Loucy (cell line): ENCODE measurements around the gene VIPR1.

ENCODE experiments used
- H2AFZ ChIP-seq: fragments of 200-600 bp; sonication (generic); 2 replicates; pipeline ENCODE4 v1.6.0; 2016; ENCODE audit warnings: antibody characterized with exemption, mild to moderate bottlenecking, low read length, moderate library complexity
- H3F3A ChIP-seq: fragments of 200-600 bp; 2 replicates; pipeline ENCODE4 v1.6.0; 2016; ENCODE audit warnings: antibody characterized with exemption, low read depth, mild to moderate bottlenecking
- H3K27me3 ChIP-seq: fragments of 200-600 bp; sonication (generic); 2 replicates; pipeline ENCODE4 v1.6.1; 2014; ENCODE audit warnings: low read length, mild to moderate bottlenecking; ENCODE audit not compliant: insufficient read depth, poor library complexity, severe bottlenecking
- H3K36me3 ChIP-seq: fragments of 200-600 bp; sonication (generic); 2 replicates; pipeline ENCODE4 v1.6.1; 2016; ENCODE audit warnings: low read length; ENCODE audit not compliant: insufficient read depth
- H3K4me1 ChIP-seq: fragments of 200-600 bp; sonication (generic); 2 replicates; pipeline ENCODE4 v1.5.1; 2014; ENCODE audit warnings: low read length, mild to moderate bottlenecking; ENCODE audit not compliant: insufficient read depth, poor library complexity, severe bottlenecking
- H3K4me2 ChIP-seq: fragments of 200-600 bp; sonication (generic); 2 replicates; pipeline ENCODE4 v1.6.0; 2014; ENCODE audit warnings: antibody characterized with exemption, low read length, low read depth, mild to moderate bottlenecking; ENCODE audit not compliant: poor library complexity, severe bottlenecking
- H3K4me3 ChIP-seq: fragments of 200-600 bp; sonication (generic); 2 replicates; pipeline ENCODE4 v1.5.1; 2014; ENCODE audit warnings: low read length, mild to moderate bottlenecking, mixed read lengths; ENCODE audit not compliant: poor library complexity, severe bottlenecking
- H3K79me2 ChIP-seq: fragments of 200-600 bp; sonication (generic); 2 replicates; pipeline ENCODE4 v1.6.1; 2014; ENCODE audit warnings: low read length; ENCODE audit not compliant: insufficient read depth
- H3K9ac ChIP-seq: fragments of 200-600 bp; sonication (generic); 2 replicates; pipeline ENCODE4 v1.6.0; 2014; ENCODE audit warnings: mild to moderate bottlenecking, low read depth, low read length, moderate library complexity; ENCODE audit not compliant: poor library complexity, severe bottlenecking
- H3K9me2 ChIP-seq: fragments of 200-600 bp; sonication (generic); replicated peaks from 2 replicates; pipeline ENCODE4 v1.6.1; 2016; ENCODE audit warnings: low read depth, low read length, mixed read lengths
- H3K9me3 ChIP-seq: fragments of 200-600 bp; sonication (generic); 2 replicates; pipeline ENCODE4 v1.6.1; 2014; ENCODE audit warnings: mild to moderate bottlenecking, antibody characterized with exemption, low read length, low read depth; ENCODE audit not compliant: insufficient read depth
- H4K20me1 ChIP-seq: fragments of 200-600 bp; sonication (generic); 2 replicates; pipeline ENCODE4 v1.6.0; 2014; ENCODE audit warnings: antibody characterized with exemption, low read length, mild to moderate bottlenecking; ENCODE audit not compliant: insufficient read depth, poor library complexity, severe bottlenecking
- EZH2phosphoT487 ChIP-seq: fragments of 200-600 bp; IDR thresholded peaks from 2 replicates; pipeline ENCODE4 v1.6.1; 2018; ENCODE audit warnings: antibody characterized with exemption, mild to moderate bottlenecking, moderate library complexity, borderline replicate concordance
- TF ChIP-seq, protein P1 (sequence below): fragments of 200-600 bp; sonication (generic); conservative IDR thresholded peaks from 2 replicates; pipeline ENCODE4 v1.5.1; 2014; ENCODE audit warnings: mild to moderate bottlenecking, antibody characterized with exemption, low read length

VIPR1 gene

GRCh38 chr3:42461762-42462161, 40.7 kb upstream of the VIPR1 start:
- Histone ChIP-seq H3K9me2 (no peaks in the 10 kb centered on the region), H2AFZ (no peak overlapping the region), H3K36me3 (no peaks in the 10 kb centered on the region), H3F3A (no peaks in the 10 kb centered on the region), H3K79me2 (no peaks in the 10 kb centered on the region), H3K9me3 (no peaks in the 10 kb centered on the region), H4K20me1 (no peaks in the 10 kb centered on the region), H3K4me1 (no peaks in the 10 kb centered on the region), H3K4me3 (no peak overlapping the region), H3K9ac (no peak overlapping the region), H3K27me3 (no peaks in the 10 kb centered on the region), H3K4me2 (no peak overlapping the region)
- TF ChIP-seq EZH2phosphoT487, result no peak

DNA sequence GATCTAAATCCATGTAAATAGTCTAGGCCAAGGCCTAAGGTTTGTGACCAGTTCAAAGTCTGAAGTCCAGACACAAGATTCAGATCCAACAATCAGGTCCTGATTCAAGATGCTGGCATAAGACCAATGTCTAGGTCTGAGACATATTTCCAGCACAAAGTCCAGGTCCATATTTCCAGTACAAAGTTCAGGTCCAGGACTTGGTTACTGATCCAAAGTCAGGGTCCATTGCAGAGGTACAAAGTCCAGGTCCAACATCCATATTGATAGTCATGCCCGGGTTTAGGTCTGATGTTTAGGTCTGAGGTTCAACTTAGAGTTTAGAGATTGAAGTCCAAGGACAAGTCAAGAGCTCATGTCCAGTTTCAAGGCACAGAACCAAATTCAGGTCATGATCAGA, 39.4 kb upstream of the VIPR1 start:
- no peaks in the 10 kb centered on the region for H3K27me3 ChIP-seq
- no peaks in the 10 kb centered on the region for H3K4me1 ChIP-seq
- no peak overlapping the region for H2AFZ ChIP-seq
- TF ChIP-seq EZH2phosphoT487, result no peak
- TF ChIP-seq, protein P1, sequence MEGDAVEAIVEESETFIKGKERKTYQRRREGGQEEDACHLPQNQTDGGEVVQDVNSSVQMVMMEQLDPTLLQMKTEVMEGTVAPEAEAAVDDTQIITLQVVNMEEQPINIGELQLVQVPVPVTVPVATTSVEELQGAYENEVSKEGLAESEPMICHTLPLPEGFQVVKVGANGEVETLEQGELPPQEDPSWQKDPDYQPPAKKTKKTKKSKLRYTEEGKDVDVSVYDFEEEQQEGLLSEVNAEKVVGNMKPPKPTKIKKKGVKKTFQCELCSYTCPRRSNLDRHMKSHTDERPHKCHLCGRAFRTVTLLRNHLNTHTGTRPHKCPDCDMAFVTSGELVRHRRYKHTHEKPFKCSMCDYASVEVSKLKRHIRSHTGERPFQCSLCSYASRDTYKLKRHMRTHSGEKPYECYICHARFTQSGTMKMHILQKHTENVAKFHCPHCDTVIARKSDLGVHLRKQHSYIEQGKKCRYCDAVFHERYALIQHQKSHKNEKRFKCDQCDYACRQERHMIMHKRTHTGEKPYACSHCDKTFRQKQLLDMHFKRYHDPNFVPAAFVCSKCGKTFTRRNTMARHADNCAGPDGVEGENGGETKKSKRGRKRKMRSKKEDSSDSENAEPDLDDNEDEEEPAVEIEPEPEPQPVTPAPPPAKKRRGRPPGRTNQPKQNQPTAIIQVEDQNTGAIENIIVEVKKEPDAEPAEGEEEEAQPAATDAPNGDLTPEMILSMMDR, result no peak
- H3K4me2 ChIP-seq, result no peak overlapping the region
- H3K9me3 ChIP-seq, result no peaks in the 10 kb centered on the region
- H3K36me3 ChIP-seq, result no peaks in the 10 kb centered on the region
- no peaks in the 10 kb centered on the region for H3K79me2 ChIP-seq
- no peaks in the 10 kb centered on the region for H3F3A ChIP-seq
- no peak overlapping the region for H3K4me3 ChIP-seq
- H3K9ac ChIP-seq, result no peak overlapping the region
- H4K20me1 ChIP-seq, result no peaks in the 10 kb centered on the region
- no peaks in the 10 kb centered on the region for H3K9me2 ChIP-seq

DNA sequence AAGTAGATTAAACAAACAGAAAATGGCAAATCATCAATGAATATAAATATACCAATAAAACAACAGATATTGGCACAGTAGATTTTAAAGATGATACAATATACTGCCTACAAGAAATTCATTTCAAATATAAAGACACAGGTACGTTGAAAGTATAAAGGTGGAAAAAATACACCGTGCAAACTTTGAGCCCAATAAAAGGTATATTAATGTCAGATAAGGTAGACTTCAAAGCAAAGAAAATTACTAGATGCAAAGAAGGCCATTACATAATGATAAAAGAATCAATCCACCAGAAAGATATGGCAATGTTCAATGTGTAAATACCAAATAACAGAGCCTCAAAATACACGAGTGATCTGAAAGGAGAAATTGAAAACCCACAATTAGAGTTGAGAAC, 34.3 kb upstream of the VIPR1 start:
- Histone ChIP-seq H3K4me2 (no peak overlapping the region), H2AFZ (no peak overlapping the region), H3K36me3 (no peaks in the 10 kb centered on the region), H3K9ac (no peak overlapping the region), H3K27me3 (no peaks in the 10 kb centered on the region), H3K9me2 (no peaks in the 10 kb centered on the region), H4K20me1 (no peaks in the 10 kb centered on the region), H3F3A (no peaks in the 10 kb centered on the region), H3K4me3 (no peak overlapping the region), H3K79me2 (no peaks in the 10 kb centered on the region), H3K4me1 (no peaks in the 10 kb centered on the region), H3K9me3 (no peaks in the 10 kb centered on the region)
- TF ChIP-seq, protein P1, result no peak
- no peak for TF ChIP-seq EZH2phosphoT487

GRCh38 chr3:42472555-42472954, 29.9 kb upstream of the VIPR1 start:
- Histone ChIP-seq H3K4me2 (no peak overlapping the region), H4K20me1 (no peaks in the 10 kb centered on the region), H3K79me2 (no peaks in the 10 kb centered on the region), H3K36me3 (no peaks in the 10 kb centered on the region), H2AFZ (no peak overlapping the region), H3F3A (no peaks in the 10 kb centered on the region), H3K9me3 (no peaks in the 10 kb centered on the region), H3K4me1 (no peaks in the 10 kb centered on the region), H3K27me3 (no peaks in the 10 kb centered on the region), H3K9me2 (no peaks in the 10 kb centered on the region), H3K9ac (no peak overlapping the region), H3K4me3 (no peak overlapping the region)
- TF ChIP-seq, protein P1, result no peak
- no peak for TF ChIP-seq EZH2phosphoT487
